Hematopoietic multipotent progenitor cell treated with erythropoietin and hydrocortisone succinate and interleukin-3 and kit ligand, for 15 days (in vitro differentiated cells): Measurements from ENCODE around the gene RIMS3.
"Not testable (repeated sequence)": the region's sequence is repeated elsewhere in the genome, so short reads cannot be mapped to it uniquely, and the experiment has no call there.

ENCODE experiments used
- DNase-seq: peaks from one replicate; pipeline ENCODE4 v3.0.0-alpha.2; 2015; ENCODE audit warnings: low spot score

RIMS3 gene

DNA sequence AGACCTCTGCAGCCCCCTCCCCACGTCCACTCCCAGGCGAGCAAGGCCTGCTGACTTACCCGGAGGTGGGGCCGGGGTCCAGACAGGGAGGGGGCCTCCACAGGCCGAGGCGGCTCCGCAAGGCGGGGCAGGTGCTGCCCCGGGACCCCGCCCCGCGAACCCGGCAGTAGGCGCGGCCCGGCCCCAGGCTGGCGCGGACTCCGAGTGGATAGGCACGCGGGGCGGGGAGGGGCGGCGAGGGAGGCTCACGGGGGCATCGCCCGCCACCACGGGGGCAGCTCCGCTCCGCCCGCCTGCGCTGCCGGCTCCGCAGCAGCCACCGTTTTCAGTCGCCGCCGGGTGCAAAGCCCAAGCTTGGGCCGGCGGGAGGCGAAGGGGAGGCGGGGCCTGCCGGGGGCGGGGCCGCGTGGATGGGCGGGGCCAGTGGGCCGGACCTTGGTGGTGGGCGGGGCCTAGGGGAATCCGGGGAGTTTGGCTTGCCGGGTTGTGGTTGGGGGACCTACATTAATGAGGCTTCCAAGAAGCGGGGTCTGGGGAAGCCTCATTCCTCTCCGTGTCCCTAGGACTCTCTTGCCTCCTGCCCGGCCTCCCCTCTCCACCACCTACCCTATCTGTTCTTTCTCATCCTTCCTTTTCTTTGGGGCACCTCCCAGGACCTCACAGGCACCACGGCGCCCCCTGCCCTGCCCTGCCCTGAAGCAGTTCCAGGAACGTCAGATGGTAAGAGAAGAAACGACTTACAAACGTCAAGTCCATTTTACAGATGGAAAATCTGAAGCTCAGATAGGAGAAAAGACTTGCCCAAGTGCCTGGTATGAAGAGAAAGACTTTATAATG is at the start of gene RIMS3:
Gene RIMS3 (minus strand): TSS at position 348 of the 837 bp plus-strand sequence. CDS start 23,757 bp downstream, outside the sequence.
- DNase-seq: peak; percentile 82

DNA sequence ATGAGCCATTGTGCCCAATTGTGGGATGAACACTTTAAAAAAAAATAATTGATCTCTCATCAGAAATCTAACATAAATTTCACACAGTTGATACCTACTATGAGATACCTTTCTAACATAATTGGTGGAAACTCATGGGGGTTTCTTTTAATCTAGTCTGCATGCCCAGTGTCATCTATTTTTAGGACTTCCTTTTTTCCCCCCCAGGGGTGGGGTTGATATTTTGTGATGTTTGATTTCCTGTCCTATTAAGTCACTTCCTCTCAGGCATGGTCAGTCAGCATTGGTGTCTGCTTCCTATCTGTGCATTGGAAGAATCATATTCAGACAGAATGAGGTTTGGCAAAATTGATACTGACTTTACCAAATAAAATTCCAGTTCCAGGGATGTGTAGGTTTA is 47.5 kb upstream of the RIMS3 start:
- no peak for DNase-seq

- DNase-seq: no peak
These were observed 47.0 kb upstream of the RIMS3 start for GRCh38 chr1:40712405-40712944.

DNA sequence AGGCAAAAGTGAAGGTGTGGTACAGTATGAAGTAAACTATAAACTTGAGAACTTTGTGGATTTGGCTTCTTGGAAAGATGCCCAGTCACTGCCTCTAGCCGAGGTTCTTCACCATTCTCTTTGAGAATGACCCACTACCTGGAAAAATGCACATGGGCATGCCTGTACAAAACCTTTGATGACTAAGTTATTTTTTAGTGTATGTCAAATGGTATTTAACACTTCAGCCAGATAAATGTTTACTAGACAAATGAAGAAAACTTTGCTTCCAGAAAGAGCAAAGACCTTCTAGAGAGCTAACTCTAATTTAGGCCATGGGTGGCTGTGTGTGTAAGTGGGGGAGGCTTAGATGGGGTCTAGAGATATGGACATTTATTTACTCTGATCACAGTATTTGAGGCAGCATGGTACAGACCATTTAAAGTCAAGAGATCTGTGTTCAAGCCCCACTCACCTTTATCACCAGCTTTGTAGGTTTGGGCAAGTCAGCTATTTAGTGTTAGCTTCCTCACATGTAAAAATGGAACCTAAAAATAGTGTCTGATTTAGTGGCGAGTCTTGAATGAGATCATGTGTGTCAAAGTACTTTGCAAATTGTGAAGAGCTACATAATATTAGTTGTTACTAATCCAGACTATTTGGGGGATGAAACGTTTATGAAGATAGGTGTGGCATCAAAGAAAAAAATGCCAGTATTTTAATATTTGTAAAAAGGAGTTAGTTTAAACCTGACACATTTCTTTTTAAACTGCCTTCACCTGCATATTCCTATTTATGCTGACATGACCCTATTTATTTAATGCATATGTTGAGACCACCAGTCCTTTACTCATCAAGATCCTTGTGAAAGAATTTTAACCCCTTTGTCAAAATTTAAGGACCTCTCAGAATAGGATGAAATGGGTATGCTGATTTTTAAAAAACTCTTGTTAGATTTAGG is 46.3 kb upstream of the RIMS3 start:
- DNase-seq: peak; percentile 39

DNA sequence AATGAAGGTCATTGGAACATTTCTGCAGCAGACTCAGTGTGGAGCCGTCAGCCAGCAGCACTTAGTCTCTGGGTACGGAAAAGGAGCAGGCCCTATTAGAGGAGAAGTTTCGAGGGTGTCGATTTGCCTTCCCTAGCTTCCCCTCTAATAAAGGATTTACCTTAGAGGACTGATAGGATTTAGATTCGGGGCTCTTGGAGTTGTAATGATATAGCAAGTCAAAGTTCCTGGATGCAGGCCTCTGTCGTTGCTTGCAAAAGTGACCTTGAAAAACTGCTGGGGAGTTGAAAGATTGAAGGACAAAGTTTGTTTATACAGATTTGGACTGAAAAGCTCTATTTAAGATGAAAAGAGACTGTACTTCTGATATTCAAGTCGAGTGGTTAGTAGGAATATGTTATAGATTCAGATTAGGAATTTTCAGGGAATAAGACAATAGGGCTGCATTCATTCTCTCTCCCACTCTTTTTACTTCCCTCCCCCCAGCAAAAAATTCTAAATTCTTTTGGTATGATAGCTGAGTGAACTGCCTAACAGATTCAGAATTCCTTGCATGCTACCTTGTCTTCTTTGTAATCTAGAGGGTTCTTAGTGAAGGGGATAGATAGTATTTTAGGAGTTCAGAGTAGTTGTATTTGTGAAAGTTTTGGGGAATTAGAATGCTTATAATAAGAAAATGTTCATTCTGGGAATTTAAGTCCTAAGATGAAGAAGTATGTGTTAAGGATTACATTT is 45.3 kb upstream of the RIMS3 start:
- no peak for DNase-seq

GRCh38 chr1:40709802-40710278 is 44.4 kb upstream of the RIMS3 start:
- DNase-seq: no peak

DNA sequence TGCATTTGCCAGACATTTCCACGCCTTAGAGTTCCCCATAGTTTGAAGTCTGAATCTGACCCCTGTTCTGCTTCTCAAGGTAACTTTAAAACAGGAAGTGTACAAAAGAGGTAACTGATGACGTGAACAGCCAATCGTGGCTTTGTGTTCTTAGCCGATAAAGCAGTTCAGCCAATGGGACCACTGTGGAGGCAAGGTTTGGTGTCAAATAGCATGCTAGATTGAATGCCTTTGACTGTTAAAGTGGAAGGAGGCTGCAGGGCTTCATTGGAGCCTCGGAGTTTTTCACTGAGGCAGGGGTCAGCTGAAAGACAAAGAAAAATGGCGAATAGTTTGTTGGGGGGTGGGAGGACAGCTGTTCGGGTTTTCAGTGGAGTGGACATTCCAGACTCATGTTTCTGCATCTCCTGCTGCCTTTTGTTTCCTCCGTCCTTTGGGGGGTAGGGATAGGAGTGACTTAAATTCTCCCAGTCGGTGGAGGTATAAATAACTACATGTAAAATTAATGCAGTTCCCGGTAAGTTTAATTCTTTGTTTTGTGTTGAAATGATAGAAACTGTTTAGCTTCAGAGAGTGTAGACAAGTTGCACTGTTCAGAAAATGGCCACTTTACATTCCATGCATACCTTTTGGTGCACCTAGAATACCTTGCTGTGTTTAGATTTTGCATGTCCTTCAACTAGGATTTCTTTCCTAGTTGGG is 43.8 kb upstream of the RIMS3 start:
- peak; percentile 90 for DNase-seq

DNA sequence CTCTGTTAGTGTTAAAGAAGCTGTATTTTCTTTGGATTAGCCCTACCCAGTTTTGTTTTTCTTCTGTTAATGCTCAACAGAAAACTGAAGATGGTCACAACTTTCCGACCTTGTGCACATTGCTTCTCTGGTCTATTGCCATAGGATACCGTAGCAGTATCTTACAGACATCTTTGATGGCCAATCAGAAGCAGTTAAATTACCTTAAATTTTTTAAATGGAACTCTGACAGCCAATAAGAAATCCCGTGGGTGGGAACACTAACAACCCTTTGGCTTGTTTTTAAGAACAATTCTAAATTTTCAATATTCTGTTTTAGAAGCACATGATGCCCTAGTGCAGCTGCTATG is 43.2 kb upstream of the RIMS3 start:
- DNase-seq: peak; percentile 77

- no peak for DNase-seq
These were observed 41.1 kb upstream of the RIMS3 start for GRCh38 chr1:40706626-40707025.

DNA sequence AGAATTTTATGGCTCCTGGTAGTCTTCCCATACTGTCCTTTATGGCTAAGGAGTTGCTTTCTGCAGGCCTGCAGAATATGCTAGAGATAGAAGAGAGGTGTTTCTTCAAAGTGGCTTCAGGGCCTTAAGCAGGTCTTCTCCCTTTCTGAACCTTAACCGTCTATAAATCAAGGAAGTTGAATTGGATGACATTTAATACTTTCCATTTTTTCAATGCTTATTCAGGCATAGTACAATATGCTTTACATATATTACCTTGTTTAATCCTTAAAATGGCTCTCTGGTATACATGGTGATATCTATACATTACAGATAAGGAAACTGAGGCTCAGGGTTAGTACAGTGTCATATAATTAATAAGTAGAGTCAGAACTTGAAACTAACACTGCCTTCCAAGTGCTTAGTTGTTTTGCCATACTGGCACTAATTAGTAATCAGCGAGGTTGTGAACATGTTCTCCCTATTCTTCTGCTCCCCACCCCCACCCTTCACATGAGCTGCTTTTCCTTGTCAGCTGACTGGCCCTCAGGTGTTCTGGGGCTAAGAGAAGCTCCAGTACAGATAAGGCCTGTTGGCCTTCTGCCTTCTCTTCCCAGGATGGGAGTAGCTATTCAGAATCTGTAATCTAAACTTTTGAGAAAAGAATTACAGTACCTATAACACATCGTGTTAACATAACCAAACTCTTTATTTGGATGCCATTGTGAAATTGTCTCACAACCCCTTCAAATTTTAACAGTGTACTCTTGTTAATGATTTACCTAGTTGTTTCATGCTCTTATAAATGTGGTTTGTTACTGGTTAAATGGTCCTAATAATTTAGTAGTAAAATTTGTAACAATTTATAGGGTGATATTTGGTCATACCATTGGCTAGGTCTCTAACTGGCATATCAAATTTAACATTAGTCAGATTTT is 39.6 kb upstream of the RIMS3 start:
- no peak for DNase-seq

- no peak for DNase-seq
These were observed 37.8 kb upstream of the RIMS3 start for GRCh38 chr1:40703316-40703715.

GRCh38 chr1:40702810-40703209 is 37.3 kb upstream of the RIMS3 start:
- DNase-seq: not testable (repeated sequence)

GRCh38 chr1:40701684-40702083 is 36.2 kb upstream of the RIMS3 start:
- DNase-seq: no peak

GRCh38 chr1:40699787-40700186 is 34.3 kb upstream of the RIMS3 start:
- no peak for DNase-seq

GRCh38 chr1:40697436-40697835 is 32.0 kb upstream of the RIMS3 start:
- DNase-seq: no peak

DNA sequence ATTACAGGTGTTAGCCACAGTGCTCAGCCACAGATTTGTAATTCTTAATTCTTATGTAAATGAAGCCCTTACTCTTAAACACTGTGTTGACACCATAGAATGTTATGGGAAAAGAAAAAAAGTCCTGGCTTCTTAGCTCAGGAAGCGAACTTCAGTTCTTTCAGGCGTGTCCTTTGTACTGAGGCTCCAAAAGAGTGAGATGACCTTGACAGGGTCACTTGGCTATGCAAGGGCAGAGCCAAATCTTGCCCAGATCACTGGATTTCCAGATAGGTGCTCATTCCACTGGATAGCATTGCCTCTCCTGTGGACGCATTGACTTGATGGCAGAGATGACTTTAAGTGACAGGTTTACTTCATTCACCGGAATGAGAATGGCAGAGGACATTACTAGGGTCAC is 30.8 kb upstream of the RIMS3 start:
- no peak for DNase-seq

DNA sequence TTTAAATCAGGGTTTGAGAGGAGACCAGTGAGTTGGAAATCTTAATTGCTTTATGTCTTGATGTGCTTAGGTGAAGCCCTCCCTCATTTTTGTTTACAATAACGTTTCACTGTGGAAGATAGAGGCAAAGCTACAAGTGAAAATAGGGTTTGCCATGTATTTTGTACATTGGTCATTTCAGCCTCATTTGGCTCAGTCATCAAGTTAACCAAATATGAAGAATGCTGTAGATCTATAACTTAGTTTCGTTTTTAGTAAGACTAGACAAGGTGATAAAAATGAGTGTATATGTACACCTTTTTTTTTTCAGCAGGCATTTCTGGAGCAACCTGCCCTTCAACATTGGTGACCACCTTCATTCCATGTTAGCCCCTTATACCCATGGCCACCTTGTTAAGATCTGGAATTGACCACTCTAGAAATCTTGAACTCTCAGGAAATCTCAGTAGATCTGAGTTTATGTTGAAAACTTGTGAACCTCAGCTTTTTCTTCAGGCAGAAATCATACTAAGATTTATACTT is 28.9 kb upstream of the RIMS3 start:
- no peak for DNase-seq

GRCh38 chr1:40693425-40693824 is 27.9 kb upstream of the RIMS3 start:
- no peak for DNase-seq

DNA sequence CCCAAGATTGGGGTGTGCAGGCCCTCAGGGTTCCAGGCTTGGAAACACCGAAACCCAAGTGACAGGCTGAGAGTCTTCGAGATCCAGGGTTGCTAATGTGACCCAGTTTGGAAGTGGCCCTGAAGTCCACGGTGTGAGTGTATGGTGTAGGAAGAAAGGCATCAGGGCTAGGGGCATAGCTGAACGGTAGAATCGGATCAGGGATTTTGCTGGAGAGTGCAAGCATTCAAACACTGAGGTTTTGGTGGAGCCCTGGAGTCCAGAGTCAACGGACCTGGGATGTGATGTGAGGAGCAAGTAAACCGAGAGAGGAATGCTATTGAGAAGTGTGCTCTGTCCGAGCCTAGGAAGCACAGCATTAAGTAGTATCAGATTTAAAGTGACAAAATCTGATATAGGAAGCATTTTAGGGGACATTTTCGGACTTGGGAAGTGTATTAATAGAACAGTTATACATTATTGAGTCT is 27.0 kb upstream of the RIMS3 start:
- no peak for DNase-seq
